Right atrium auricular region (tissue), 2 donors: ENCODE results near the gene GAS5. TPM values are rescaled to one million over a fixed set of nuclear protein-coding genes. Genes with fewer than 3 reads are reported as not detected.

Experiments
- DNase-seq: peaks from one replicate; pipeline ENCODE4 v3.0.0-alpha.2; 2019; ENCODE audit warnings: low spot score
- H3K27ac ChIP-seq, 2 donors: fragments of 200-600 bp; sonication (generic); 1 replicate in 1 of 2; 2 replicates in 1 of 2; pipeline ENCODE4 v1.5.1; 2016 to 2019
- H3K27me3 ChIP-seq, 2 donors: fragments of 200-600 bp; sonication (generic); one replicate each; pipeline versions ENCODE4 v1.5.1 to v1.6.0; 2017 to 2019
- H3K36me3 ChIP-seq: fragments of 200-600 bp; sonication (generic); one replicate; pipeline ENCODE4 v1.5.1; 2016
- H3K4me1 ChIP-seq, 2 donors: fragments of 200-600 bp; sonication (generic); one replicate each; pipeline versions ENCODE4 v1.5.1 to v1.6.0; 2017 to 2019
- H3K4me3 ChIP-seq, 2 donors: fragments of 200-600 bp; sonication (generic); 1 replicate in 1 of 2; 2 replicates in 1 of 2; pipeline ENCODE4 v1.5.1; 2017 to 2019; ENCODE audit warnings: mild to moderate bottlenecking in 1 of 2, moderate library complexity in 1 of 2
- H3K9me3 ChIP-seq, 2 donors: fragments of 200-600 bp; sonication (generic); one replicate each; pipeline ENCODE4 v1.5.1; 2019
- total RNA-seq, 2 donors: library from RNA; depleted of rRNA; stranded (reverse); fragments of >200 nt; gene quantifications; one replicate each; pipeline ENCODE4 v1.1.0, GENCODE V29; 2016
- TF ChIP-seq, protein P1 (sequence below), 2 donors: fragments of 200-600 bp; sonication (generic); IDR thresholded peaks; one replicate each; pipeline ENCODE4 v1.5.1; 2019; ENCODE audit warnings: antibody characterized with exemption in 2 of 2

Gene GAS5
- 100 to 1,000 TPM in 1 of 2 donors, 10 to 100 TPM in 1; 74.6 to 115 TPM for total RNA-seq

DNA sequence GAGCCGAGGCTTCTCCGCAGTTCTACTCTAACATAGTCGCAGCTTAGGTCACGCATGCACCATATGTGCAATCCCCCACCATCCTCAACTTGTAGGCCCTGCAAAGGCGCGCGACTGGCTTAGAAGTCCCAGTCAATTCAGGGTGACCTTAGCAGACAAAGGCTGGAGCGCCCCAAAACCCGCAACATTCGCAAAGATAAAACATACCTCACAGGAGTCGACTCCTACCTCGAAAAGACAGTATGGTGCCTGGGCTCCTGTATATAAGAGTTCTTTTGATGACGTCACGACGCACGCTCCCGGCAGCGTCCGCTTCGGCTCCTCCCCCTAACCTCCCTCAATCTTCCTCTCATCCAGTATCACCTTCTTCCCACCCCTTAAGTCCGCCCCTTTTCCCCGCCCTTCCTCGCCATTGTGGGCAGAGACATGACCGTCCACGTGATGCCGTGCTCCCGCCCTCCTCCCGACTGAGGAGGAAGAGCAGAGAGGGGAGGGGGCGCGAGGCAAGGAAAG lies at the start of gene GAS5:
Gene GAS5, minus strand, starts transcription at position 237 of the 513 bp plus-strand sequence.
- Histone ChIP-seq H3K36me3 (peaks cover 43% of the 10 kb centered on the region), H3K4me3 (peak within 1 kb of the TSS; percentile 67 to 93), H3K4me1 (peaks cover 0 to 62% of the 10 kb centered on the region in 2 donors), H3K27me3 (no peaks in the 10 kb centered on the region), H3K27ac (peak within 1 kb of the TSS; percentile 95 to 98), H3K9me3 (no peaks in the 10 kb centered on the region)
- TF ChIP-seq, protein P1, sequence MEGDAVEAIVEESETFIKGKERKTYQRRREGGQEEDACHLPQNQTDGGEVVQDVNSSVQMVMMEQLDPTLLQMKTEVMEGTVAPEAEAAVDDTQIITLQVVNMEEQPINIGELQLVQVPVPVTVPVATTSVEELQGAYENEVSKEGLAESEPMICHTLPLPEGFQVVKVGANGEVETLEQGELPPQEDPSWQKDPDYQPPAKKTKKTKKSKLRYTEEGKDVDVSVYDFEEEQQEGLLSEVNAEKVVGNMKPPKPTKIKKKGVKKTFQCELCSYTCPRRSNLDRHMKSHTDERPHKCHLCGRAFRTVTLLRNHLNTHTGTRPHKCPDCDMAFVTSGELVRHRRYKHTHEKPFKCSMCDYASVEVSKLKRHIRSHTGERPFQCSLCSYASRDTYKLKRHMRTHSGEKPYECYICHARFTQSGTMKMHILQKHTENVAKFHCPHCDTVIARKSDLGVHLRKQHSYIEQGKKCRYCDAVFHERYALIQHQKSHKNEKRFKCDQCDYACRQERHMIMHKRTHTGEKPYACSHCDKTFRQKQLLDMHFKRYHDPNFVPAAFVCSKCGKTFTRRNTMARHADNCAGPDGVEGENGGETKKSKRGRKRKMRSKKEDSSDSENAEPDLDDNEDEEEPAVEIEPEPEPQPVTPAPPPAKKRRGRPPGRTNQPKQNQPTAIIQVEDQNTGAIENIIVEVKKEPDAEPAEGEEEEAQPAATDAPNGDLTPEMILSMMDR (IDR thresholded peaks at IDR 0.05), result no peak
- peak; percentile 99 for DNase-seq

DNA sequence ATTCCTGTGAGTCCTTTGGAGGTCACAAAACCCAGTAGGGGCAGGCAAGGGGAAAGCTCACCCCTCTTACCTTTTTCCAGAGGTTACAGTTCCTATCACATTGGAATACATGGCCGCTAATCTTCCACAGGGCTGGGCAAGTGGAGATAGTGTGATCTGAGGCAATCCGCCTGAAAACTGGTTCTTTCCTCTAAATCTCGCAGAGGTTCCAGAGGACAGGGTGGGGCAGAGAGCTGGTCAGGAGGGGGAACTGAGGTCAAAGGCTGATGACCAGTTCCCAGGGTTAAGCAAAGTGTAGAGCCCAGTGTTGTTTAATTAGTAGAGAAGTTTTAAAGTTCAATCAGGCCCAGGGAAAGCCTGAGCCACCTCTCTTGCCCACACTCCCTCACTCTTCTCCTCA lies 49.4 kb upstream of the GAS5 start, which contains the start of gene SERPINC1:
Gene SERPINC1, minus strand, starts transcription at position 179 of the 400 bp plus-strand sequence. Its CDS starts 68 bp downstream, at position 111.
- H3K27ac ChIP-seq, result no peak within 1 kb of the TSS
- H3K9me3 ChIP-seq, result no peaks in the 10 kb centered on the region
- H3K27me3 ChIP-seq, result no peaks in the 10 kb centered on the region
- H3K4me3 ChIP-seq, result no peak within 1 kb of the TSS
- H3K4me1 ChIP-seq, result no peaks in the 10 kb centered on the region
- no peaks in the 10 kb centered on the region for H3K36me3 ChIP-seq
- no peak for DNase-seq
- TF ChIP-seq, protein P1 (IDR thresholded peaks at IDR 0.05), result no peak

DNA sequence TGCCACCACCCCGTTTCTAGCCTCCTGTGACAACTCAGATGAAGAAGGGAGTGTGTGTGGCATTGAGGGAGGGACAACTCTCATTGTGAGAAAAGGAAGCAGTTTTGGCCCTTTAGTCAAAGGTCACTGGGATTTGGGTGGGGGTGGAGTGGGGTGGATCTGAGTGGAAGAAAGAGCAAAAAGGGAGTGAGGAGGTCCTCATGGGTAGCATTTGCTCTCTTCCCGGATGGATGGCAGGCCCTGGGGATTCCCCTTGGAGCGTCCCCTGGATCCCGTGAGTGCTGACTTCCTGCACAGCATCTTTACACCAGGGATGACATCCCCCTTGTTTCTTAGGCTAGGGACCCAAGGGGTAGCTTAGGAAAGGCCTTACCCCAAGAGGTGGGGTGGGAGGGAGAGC lies 48.9 kb upstream of the GAS5 start:
- Histone ChIP-seq H3K36me3 (no peaks in the 10 kb centered on the region), H3K4me3 (no peak overlapping the region), H3K27ac (no peak overlapping the region), H3K9me3 (no peaks in the 10 kb centered on the region), H3K27me3 (no peaks in the 10 kb centered on the region), H3K4me1 (no peaks in the 10 kb centered on the region)
- TF ChIP-seq, protein P1 (IDR thresholded peaks at IDR 0.05), result no peak
- no peak for DNase-seq

DNA sequence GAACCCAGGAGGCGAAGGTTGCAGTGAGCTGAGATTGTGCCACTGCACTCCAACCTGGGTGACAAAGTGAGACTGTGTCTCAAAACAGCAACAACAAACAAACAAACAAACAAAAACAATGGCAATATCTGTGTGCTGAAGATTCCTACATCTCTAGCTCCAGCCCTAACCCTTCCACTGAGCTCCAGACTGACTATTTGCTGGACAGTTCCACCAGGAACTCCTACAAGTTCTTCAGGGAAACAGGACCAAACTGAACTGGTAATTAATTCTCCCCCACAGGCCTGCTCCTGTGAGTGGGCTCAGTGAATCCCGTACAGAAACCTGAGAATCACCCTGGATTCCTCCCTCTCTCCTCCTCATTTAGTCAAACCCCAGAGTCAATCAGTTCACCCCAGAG lies 47.8 kb upstream of the GAS5 start:
- H3K4me3 ChIP-seq, result no peak overlapping the region
- DNase-seq, result no peak
- TF ChIP-seq, protein P1 (IDR thresholded peaks at IDR 0.05), result no peak
- no peaks in the 10 kb centered on the region for H3K36me3 ChIP-seq
- H3K27ac ChIP-seq, result no peak overlapping the region
- H3K9me3 ChIP-seq, result no peaks in the 10 kb centered on the region
- H3K4me1 ChIP-seq, result no peaks in the 10 kb centered on the region
- H3K27me3 ChIP-seq, result no peaks in the 10 kb centered on the region

DNA sequence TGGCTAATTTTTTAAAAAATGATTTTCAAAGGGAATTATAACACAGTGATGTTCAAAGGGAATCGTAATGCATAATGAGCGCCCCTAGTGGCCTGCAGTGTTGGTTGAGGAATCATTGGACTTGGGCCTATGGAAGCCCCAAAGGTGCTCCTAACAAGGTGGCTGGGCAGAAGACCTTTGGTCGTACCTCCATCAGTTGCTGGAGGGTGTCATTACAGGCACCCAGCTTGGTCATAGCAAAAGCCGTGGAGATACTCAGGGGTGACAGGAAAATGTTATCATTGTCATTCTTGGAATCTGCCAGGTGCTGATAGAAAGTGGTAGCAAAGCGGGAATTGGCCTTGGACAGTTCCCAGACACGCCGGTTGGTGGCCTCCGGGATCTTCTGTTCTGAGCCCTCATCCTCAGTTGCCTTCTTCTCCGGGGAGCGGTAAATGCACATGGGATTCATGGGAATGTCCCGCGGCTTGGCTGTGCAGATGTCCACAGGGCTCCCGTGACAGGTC lies 46.6 kb upstream of the GAS5 start:
- no peak for DNase-seq
- Histone ChIP-seq H3K27ac (no peak overlapping the region), H3K4me3 (no peak overlapping the region), H3K27me3 (no peaks in the 10 kb centered on the region), H3K9me3 (no peaks in the 10 kb centered on the region), H3K4me1 (no peaks in the 10 kb centered on the region), H3K36me3 (no peaks in the 10 kb centered on the region)
- TF ChIP-seq, protein P1 (IDR thresholded peaks at IDR 0.05), result peak in 1 of 2 donors; percentile 46

DNA sequence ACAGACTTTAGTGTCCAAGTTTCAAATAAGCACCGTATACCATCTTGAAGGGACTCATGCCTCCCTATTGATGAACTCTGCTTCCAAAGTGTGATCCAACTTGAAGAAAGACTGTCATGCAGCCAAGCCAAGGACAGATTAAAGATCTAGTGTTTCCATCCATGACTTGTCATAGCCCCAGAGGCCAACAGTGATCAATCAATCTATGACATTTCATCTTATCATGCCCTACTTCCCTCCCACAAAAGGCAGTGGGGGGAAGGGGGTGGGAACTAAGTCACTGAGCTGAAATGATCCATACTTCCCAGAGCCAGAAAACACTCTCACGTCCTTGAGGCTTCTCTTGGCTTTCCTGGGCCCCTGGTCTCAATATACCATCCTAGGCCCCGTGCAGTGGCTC lies 45.3 kb upstream of the GAS5 start:
- H3K4me3 ChIP-seq, result no peak overlapping the region
- H3K4me1 ChIP-seq, result no peaks in the 10 kb centered on the region
- no peaks in the 10 kb centered on the region for H3K9me3 ChIP-seq
- H3K27me3 ChIP-seq, result no peaks in the 10 kb centered on the region
- no peaks in the 10 kb centered on the region for H3K36me3 ChIP-seq
- DNase-seq, result no peak
- TF ChIP-seq, protein P1 (IDR thresholded peaks at IDR 0.05), result no peak
- H3K27ac ChIP-seq, result no peak overlapping the region
